Stimulated activated CD4-positive, alpha-beta T cell treated with anti-CD3 and anti-CD28 coated beads, Interleukin-1b, Interleukin-23, amount 100 ng/mL, for 1 hour (primary cell): ENCODE measurements around the gene MRNIP.

Experiments used
- DNase-seq, 2 donors: peaks; one replicate each; pipeline ENCODE4 v3.0.0-alpha.2; 2020; ENCODE audit warnings: low read depth in 2 of 2

Gene MRNIP

GRCh38 chr5:179803651-179804554, 54.7 kb downstream of the MRNIP start:
- DNase-seq: no peak

- DNase-seq: no peak
These were observed 55.6 kb downstream of the MRNIP start for GRCh38 chr5:179802950-179803562.

GRCh38 chr5:179802207-179802883, 56.3 kb downstream of the MRNIP start:
- DNase-seq: no peak

- DNase-seq: peak; percentile 73 to 83
These were observed 57.1 kb downstream of the MRNIP start for GRCh38 chr5:179801304-179802206.

- no peak for DNase-seq
These were observed 57.9 kb downstream of the MRNIP start for GRCh38 chr5:179800696-179801201.

GRCh38 chr5:179800071-179800695, 58.4 kb downstream of the MRNIP start:
- DNase-seq: no peak

GRCh38 chr5:179799644-179799973, 59.0 kb downstream of the MRNIP start:
- no peak for DNase-seq

- no peak for DNase-seq
These were observed 59.6 kb downstream of the MRNIP start for GRCh38 chr5:179798771-179799643.

- DNase-seq: no peak
These were observed 60.4 kb downstream of the MRNIP start for GRCh38 chr5:179798144-179798770.

GRCh38 chr5:179797741-179798140, 60.9 kb downstream of the MRNIP start:
- DNase-seq: no peak

- no peak for DNase-seq
These were observed 61.6 kb downstream of the MRNIP start for GRCh38 chr5:179796877-179797608.

GRCh38 chr5:179795863-179796833, 62.5 kb downstream of the MRNIP start:
- DNase-seq: peak in 1 of 2 donors; percentile 44

- DNase-seq: no peak
These were observed 63.4 kb downstream of the MRNIP start for GRCh38 chr5:179795049-179795862.

- no peak for DNase-seq
These were observed 64.0 kb downstream of the MRNIP start for GRCh38 chr5:179794575-179794974.

GRCh38 chr5:179794171-179794570, 64.4 kb downstream of the MRNIP start:
- no peak for DNase-seq

- no peak for DNase-seq
These were observed 65.0 kb downstream of the MRNIP start, which contains the start of gene LTC4S for GRCh38 chr5:179793468-179794139. LTC4S (plus strand) TSS chr5:179793986; CDS start chr5:179794081, 95 bp downstream.
